Keratinocyte (primary cell): ENCODE data around the gene ASTN2. TPM values are rescaled to one million over a fixed set of nuclear protein-coding genes. Genes with fewer than 3 reads are reported as not detected.

Experiments
- DNase-seq: peaks from one replicate; pipeline ENCODE4 v3.0.0-alpha.2; 2011; ENCODE audit warnings: low read depth, missing footprints, low spot score
- FAIRE-seq: peaks from 2 replicates; lab custom pipeline; 2011; peaks lifted over from hg19 to GRCh38; lab: Jason Lieb, UNC
- H2AFZ ChIP-seq: 2 replicates; pipeline ENCODE4 v1.6.0; 2012; ENCODE audit warnings: low read length, control low read depth, inconsistent platforms; ENCODE audit not compliant: control insufficient read depth
- H3K27ac ChIP-seq: 2 replicates; pipeline ENCODE4 v1.5.1; 2011; ENCODE audit warnings: low read length; ENCODE audit not compliant: control insufficient read depth, insufficient read depth
- H3K27me3 ChIP-seq: 3 replicates; pipeline ENCODE4 v1.6.0; 2011; ENCODE audit warnings: low read length; ENCODE audit not compliant: control insufficient read depth, insufficient read depth; ENCODE audit errors: extremely low read depth
- H3K36me3 ChIP-seq, 2 experiments: 2 replicates in 1 of 2; 3 replicates in 1 of 2; pipeline ENCODE4 v1.5.1; 2011; ENCODE audit warnings: low read length in 2 of 2, mild to moderate bottlenecking in 1 of 2; ENCODE audit not compliant: control insufficient read depth in 2 of 2, insufficient read depth in 2 of 2; ENCODE audit errors: extremely low read depth in 1 of 2
- H3K4me1 ChIP-seq: 3 replicates; pipeline ENCODE4 v1.5.1; 2011; ENCODE audit warnings: low read length; ENCODE audit not compliant: control insufficient read depth, insufficient read depth; ENCODE audit errors: extremely low read depth
- H3K4me2 ChIP-seq: 3 replicates; pipeline ENCODE4 v1.6.0; 2011; ENCODE audit warnings: low read depth, low read length; ENCODE audit not compliant: control insufficient read depth, insufficient read depth; ENCODE audit errors: extremely low read depth
- H3K4me3 ChIP-seq, 3 experiments: fragments of 200-600 bp in 1 of 3; sonication (generic) in 1 of 3; 2 replicates in 2 of 3; 3 replicates in 1 of 3; pipeline ENCODE4 v1.5.1; 2011 to 2016; ENCODE audit warnings: low read length in 3 of 3, mild to moderate bottlenecking in 3 of 3, control low read depth in 2 of 3, inconsistent platforms in 1 of 3, low read depth in 1 of 3, mixed read lengths in 1 of 3, mixed run types in 1 of 3, moderate library complexity in 1 of 3; ENCODE audit not compliant: control insufficient read depth in 2 of 3, insufficient read depth in 2 of 3; ENCODE audit errors: extremely low read depth in 1 of 3
- H3K79me2 ChIP-seq: 2 replicates; pipeline ENCODE4 v1.6.0; 2012; ENCODE audit warnings: low read length; ENCODE audit not compliant: control insufficient read depth, insufficient read depth
- H3K9ac ChIP-seq: 3 replicates; pipeline ENCODE4 v1.6.0; 2011; ENCODE audit warnings: low read length; ENCODE audit not compliant: control insufficient read depth, insufficient read depth; ENCODE audit errors: extremely low read depth
- H3K9me1 ChIP-seq: 3 replicates; pipeline ENCODE4 v1.6.0; 2011; ENCODE audit warnings: low read length; ENCODE audit not compliant: control insufficient read depth, insufficient read depth; ENCODE audit errors: extremely low read depth
- H3K9me3 ChIP-seq: 2 replicates; pipeline ENCODE4 v1.5.1; 2012; ENCODE audit warnings: low read depth, low read length; ENCODE audit not compliant: control insufficient read depth
- H4K20me1 ChIP-seq: 3 replicates; pipeline ENCODE4 v1.6.0; 2011; ENCODE audit warnings: low read length; ENCODE audit not compliant: control insufficient read depth, insufficient read depth; ENCODE audit errors: extremely low read depth
- CTCF ChIP-seq, 3 experiments: IDR thresholded peaks in 1 of 3; conservative IDR thresholded peaks in 1 of 3; optimal IDR thresholded peaks in 1 of 3; 2 replicates in 2 of 3; 3 replicates in 1 of 3; pipeline versions ENCODE3 to v1.5.1; 2011; ENCODE audit warnings: low read length in 3 of 3, mild to moderate bottlenecking in 3 of 3, moderate library complexity in 2 of 3, control low read depth in 1 of 3, inconsistent platforms in 1 of 3; ENCODE audit not compliant: insufficient read depth in 2 of 3; ENCODE audit errors: extremely low read depth in 1 of 3
- EZH2 ChIP-seq: IDR thresholded peaks from one replicate; pipeline ENCODE4 v1.6.1; 2012; ENCODE audit warnings: inconsistent platforms, mild to moderate bottlenecking, low read length, moderate library complexity
- dilution Hi-C: fragments of 300-500 bp; cut with MboI; formaldehyde crosslinking; loops from one replicate; pipeline ENCODE4 v1.7.0; 2020; ENCODE audit warnings: low sequenced_read_pairs; ENCODE audit not compliant: extremely low pct_ligation_motif_present
- polyA plus RNA-seq, 5 experiments: library from polyadenylated mRNA; depleted of rRNA in 3 of 5; stranded (reverse) in 3 of 5; stranded (forward) in 1 of 5; unstranded in 1 of 5; fragments of >200 nt; gene quantifications; 1 replicate in 1 of 5; 2 replicates in 3 of 5; 3 replicates in 1 of 5; pipeline versions ENCODE4 v1.2.1 to v1.2.3, GENCODE V29; 2011 to 2012; ENCODE audit warnings: missing spikeins in 2 of 5, low read depth in 1 of 5, low replicate concordance in 1 of 5

The ASTN2 gene
- polyA plus RNA-seq, 1 donor (not counting 4 experiments of a cell fraction or from before 2014, with no cell fraction given), result 0.31 TPM

GRCh38 chr9:117088140-117088539, 326.7 kb downstream of the ASTN2 start:
- no peak for TF ChIP-seq CTCF (optimal IDR thresholded peaks at IDR 0.05 in 1 of 3, IDR thresholded peaks at IDR 0.05 in 1 of 3, conservative IDR thresholded peaks at IDR 0.05 in 1 of 3; ENCODE audit: extremely low read depth in 1 of 3, insufficient read depth in 2 of 3, low read length in 3 of 3)
- no peak for TF ChIP-seq EZH2
- Histone ChIP-seq H3K27me3 (no peaks in the 10 kb centered on the region), H3K9ac (no peak overlapping the region), H2AFZ (no peak overlapping the region), H3K27ac (no peak overlapping the region), H4K20me1 (no peaks in the 10 kb centered on the region), H3K4me2 (no peak overlapping the region), H3K9me3 (no peaks in the 10 kb centered on the region), H3K4me3 (no peak overlapping the region), H3K9me1 (no peaks in the 10 kb centered on the region), H3K36me3 (no peaks in the 10 kb centered on the region), H3K4me1 (peaks cover 7% of the 10 kb centered on the region), H3K79me2 (no peaks in the 10 kb centered on the region)
- FAIRE-seq, result no peak
- no peak for DNase-seq
- dilution Hi-C loops, result no loop called here

- dilution Hi-C loops, result no loop called here
- FAIRE-seq (no peak), DNase-seq (no peak)
- H3K9ac ChIP-seq, result no peak overlapping the region
- no peak overlapping the region for H2AFZ ChIP-seq
- H3K27ac ChIP-seq, result no peak overlapping the region
- no peak overlapping the region for H3K4me2 ChIP-seq
- no peaks in the 10 kb centered on the region for H3K79me2 ChIP-seq
- TF ChIP-seq CTCF (optimal IDR thresholded peaks at IDR 0.05 in 1 of 3, IDR thresholded peaks at IDR 0.05 in 1 of 3, conservative IDR thresholded peaks at IDR 0.05 in 1 of 3; ENCODE audit: extremely low read depth in 1 of 3, insufficient read depth in 2 of 3, low read length in 3 of 3) (no peak), EZH2 (no peak)
- no peaks in the 10 kb centered on the region for H3K9me1 ChIP-seq
- H3K9me3 ChIP-seq, result no peaks in the 10 kb centered on the region
- no peaks in the 10 kb centered on the region for H3K4me1 ChIP-seq
- H4K20me1 ChIP-seq, result no peaks in the 10 kb centered on the region
- no peaks in the 10 kb centered on the region for H3K27me3 ChIP-seq
- no peaks in the 10 kb centered on the region for H3K36me3 ChIP-seq
- H3K4me3 ChIP-seq, result no peak overlapping the region
Measured at GRCh38 chr9:117084221-117084620, 330.6 kb downstream of the ASTN2 start.
